DMS79 (cell line): Measurements from ENCODE around the gene FANCI.
A peak's percentile ranks its signal among the peaks of the same experiment; 100 is the strongest.

Source experiments
- DNase-seq: peaks from one replicate; lab custom pipeline; 2025; lab: John Stamatoyannopoulos, UW

FANCI gene

GRCh38 chr15:89243691-89244573, at the start of gene FANCI:
TSS of gene FANCI (plus strand) at chr15:89243979. CDS start at chr15:89247648, 3,669 bp downstream.
- peak; percentile 39 for DNase-seq

GRCh38 chr15:89194608-89195007, 49.2 kb upstream of the FANCI start:
- DNase-seq = no peak

- no peak for DNase-seq
Measured at GRCh38 chr15:89195836-89196235, 47.9 kb upstream of the FANCI start.

GRCh38 chr15:89196241-89196640, 47.5 kb upstream of the FANCI start:
- no peak for DNase-seq

- peak; percentile 43 for DNase-seq
Measured at GRCh38 chr15:89196994-89197393, 46.8 kb upstream of the FANCI start.

GRCh38 chr15:89197503-89197971, 46.2 kb upstream of the FANCI start:
- peak; percentile 39 for DNase-seq

- DNase-seq = no peak
Measured at GRCh38 chr15:89198196-89198595, 45.6 kb upstream of the FANCI start.

GRCh38 chr15:89198934-89199333, 44.8 kb upstream of the FANCI start:
- DNase-seq = no peak

GRCh38 chr15:89199746-89200145, 44.0 kb upstream of the FANCI start:
- DNase-seq = no peak

GRCh38 chr15:89200182-89200581, 43.6 kb upstream of the FANCI start:
- no peak for DNase-seq

GRCh38 chr15:89201465-89202005, 42.2 kb upstream of the FANCI start:
- DNase-seq = no peak

- DNase-seq = no peak
Measured at GRCh38 chr15:89203705-89204273, 40.0 kb upstream of the FANCI start.

GRCh38 chr15:89205991-89206585, 37.7 kb upstream of the FANCI start:
- DNase-seq = no peak

GRCh38 chr15:89206908-89207331, 36.9 kb upstream of the FANCI start:
- no peak for DNase-seq

GRCh38 chr15:89208256-89208655, 35.5 kb upstream of the FANCI start:
- no peak for DNase-seq

- DNase-seq = no peak
Measured at GRCh38 chr15:89209057-89209456, 34.7 kb upstream of the FANCI start.

GRCh38 chr15:89211678-89212170, 32.1 kb upstream of the FANCI start:
- DNase-seq = no peak

- DNase-seq = no peak
Measured at GRCh38 chr15:89215627-89216026, 28.2 kb upstream of the FANCI start.

- no peak for DNase-seq
Measured at GRCh38 chr15:89217031-89217430, 26.7 kb upstream of the FANCI start.

GRCh38 chr15:89217686-89218376, 25.9 kb upstream of the FANCI start:
- DNase-seq = no peak

- DNase-seq = no peak
Measured at GRCh38 chr15:89218531-89218930, 25.2 kb upstream of the FANCI start.

GRCh38 chr15:89221543-89221942, 22.2 kb upstream of the FANCI start, which contains the start of gene RLBP1:
TSS of gene RLBP1 (minus strand) at chr15:89221579. CDS start at chr15:89218975, 2,604 bp downstream.
- no peak for DNase-seq
